ENCODE data around the gene ACTR1B.
"Not testable (repeated sequence)": the region's sequence is repeated elsewhere in the genome, so short reads cannot be mapped to it uniquely, and the experiment has no call there.

Gene ACTR1B

GRCh38 chr2:97663962-97664635, at the start of gene ACTR1B:
Gene ACTR1B (minus strand): TSS chr2:97664044. CDS start chr2:97663890, 154 bp downstream.
- ATAC-seq: peak; percentile 93
- TF ChIP-seq OSR1 (CRISPR knock-in tag; IDR thresholded peaks at IDR 0.05) (no peak), TOX (CRISPR knock-in tag; IDR thresholded peaks at IDR 0.05; ENCODE audit: borderline replicate concordance) (no peak), PPARA (CRISPR knock-in tag; IDR thresholded peaks at IDR 0.05; ENCODE audit: borderline replicate concordance) (no peak), ARNTL (CRISPR knock-in tag; IDR thresholded peaks at IDR 0.05; ENCODE audit: borderline replicate concordance, low read depth) (no peak), PATZ1 (CRISPR knock-in tag; IDR thresholded peaks at IDR 0.05; ENCODE audit: borderline replicate concordance) (no peak), SNAI2 (CRISPR knock-in tag; IDR thresholded peaks at IDR 0.05) (no peak), ISL1 (CRISPR knock-in tag; IDR thresholded peaks at IDR 0.05) (no peak), POU6F1 (CRISPR knock-in tag; IDR thresholded peaks at IDR 0.05; ENCODE audit: borderline replicate concordance, low read depth) (no peak), BACH2 (CRISPR knock-in tag; IDR thresholded peaks at IDR 0.05; ENCODE audit: borderline replicate concordance) (no peak), ZNF565 (CRISPR knock-in tag; conservative IDR thresholded peaks at IDR 0.05; ENCODE audit: low read depth) (no peak)
- TF ChIP-seq, protein P1, sequence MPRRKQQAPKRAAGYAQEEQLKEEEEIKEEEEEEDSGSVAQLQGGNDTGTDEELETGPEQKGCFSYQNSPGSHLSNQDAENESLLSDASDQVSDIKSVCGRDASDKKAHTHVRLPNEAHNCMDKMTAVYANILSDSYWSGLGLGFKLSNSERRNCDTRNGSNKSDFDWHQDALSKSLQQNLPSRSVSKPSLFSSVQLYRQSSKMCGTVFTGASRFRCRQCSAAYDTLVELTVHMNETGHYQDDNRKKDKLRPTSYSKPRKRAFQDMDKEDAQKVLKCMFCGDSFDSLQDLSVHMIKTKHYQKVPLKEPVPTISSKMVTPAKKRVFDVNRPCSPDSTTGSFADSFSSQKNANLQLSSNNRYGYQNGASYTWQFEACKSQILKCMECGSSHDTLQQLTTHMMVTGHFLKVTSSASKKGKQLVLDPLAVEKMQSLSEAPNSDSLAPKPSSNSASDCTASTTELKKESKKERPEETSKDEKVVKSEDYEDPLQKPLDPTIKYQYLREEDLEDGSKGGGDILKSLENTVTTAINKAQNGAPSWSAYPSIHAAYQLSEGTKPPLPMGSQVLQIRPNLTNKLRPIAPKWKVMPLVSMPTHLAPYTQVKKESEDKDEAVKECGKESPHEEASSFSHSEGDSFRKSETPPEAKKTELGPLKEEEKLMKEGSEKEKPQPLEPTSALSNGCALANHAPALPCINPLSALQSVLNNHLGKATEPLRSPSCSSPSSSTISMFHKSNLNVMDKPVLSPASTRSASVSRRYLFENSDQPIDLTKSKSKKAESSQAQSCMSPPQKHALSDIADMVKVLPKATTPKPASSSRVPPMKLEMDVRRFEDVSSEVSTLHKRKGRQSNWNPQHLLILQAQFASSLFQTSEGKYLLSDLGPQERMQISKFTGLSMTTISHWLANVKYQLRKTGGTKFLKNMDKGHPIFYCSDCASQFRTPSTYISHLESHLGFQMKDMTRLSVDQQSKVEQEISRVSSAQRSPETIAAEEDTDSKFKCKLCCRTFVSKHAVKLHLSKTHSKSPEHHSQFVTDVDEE (CRISPR knock-in tag; IDR thresholded peaks at IDR 0.05): no peak

DNA sequence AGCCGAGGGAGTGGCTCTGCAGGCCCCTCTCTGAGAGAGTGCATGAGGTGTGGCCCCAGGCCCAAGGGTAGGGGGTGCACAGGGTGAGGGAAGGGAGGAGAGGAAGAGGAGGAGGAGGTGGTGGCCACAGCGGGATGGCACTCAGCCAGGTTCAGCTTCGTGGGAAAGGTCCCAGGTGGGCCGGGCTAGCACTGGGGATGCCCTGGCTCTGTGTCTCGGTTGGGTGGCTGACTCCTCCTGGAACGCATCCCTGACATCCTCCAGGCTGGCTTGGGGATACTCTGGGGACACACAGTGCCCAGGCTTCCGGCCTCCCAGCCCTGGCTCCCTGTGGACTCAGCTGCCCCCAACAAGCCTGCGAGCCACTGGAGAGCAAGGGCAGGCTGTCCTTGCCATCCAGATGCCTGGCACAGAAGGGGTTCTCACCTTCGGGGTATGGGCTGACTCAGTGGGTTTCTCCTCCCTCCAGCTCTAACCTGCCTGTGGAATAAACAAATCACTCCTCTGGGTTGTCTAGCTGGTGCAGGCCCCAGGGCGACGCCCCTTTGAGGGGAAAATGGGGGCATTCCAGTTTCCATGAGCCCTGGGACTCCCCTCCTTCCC, 49.0 kb upstream of the ACTR1B start:
- ATAC-seq: no peak
- TF ChIP-seq, protein P2, sequence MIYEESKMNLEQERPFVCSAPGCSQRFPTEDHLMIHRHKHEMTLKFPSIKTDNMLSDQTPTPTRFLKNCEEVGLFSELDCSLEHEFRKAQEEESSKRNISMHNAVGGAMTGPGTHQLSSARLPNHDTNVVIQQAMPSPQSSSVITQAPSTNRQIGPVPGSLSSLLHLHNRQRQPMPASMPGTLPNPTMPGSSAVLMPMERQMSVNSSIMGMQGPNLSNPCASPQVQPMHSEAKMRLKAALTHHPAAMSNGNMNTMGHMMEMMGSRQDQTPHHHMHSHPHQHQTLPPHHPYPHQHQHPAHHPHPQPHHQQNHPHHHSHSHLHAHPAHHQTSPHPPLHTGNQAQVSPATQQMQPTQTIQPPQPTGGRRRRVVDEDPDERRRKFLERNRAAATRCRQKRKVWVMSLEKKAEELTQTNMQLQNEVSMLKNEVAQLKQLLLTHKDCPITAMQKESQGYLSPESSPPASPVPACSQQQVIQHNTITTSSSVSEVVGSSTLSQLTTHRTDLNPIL (CRISPR knock-in tag; IDR thresholded peaks at IDR 0.05; ENCODE audit: low read depth): no peak
- TF ChIP-seq CSDC2 (CRISPR knock-in tag; IDR thresholded peaks at IDR 0.05): no peak
- no peak for TF ChIP-seq RARB (CRISPR knock-in tag; IDR thresholded peaks at IDR 0.05)
- TF ChIP-seq PPARA (CRISPR knock-in tag; IDR thresholded peaks at IDR 0.05; ENCODE audit: borderline replicate concordance): no peak
- TF ChIP-seq POU6F1 (CRISPR knock-in tag; IDR thresholded peaks at IDR 0.05; ENCODE audit: borderline replicate concordance, low read depth): no peak
- no peak for TF ChIP-seq OSR1 (CRISPR knock-in tag; IDR thresholded peaks at IDR 0.05)
- no peak for TF ChIP-seq TCF4 (CRISPR knock-in tag; IDR thresholded peaks at IDR 0.05; ENCODE audit: borderline replicate concordance)
- no peak for TF ChIP-seq ZNF565 (CRISPR knock-in tag; conservative IDR thresholded peaks at IDR 0.05; ENCODE audit: low read depth)

GRCh38 chr2:97712175-97712574, 48.3 kb upstream of the ACTR1B start:
- not testable (repeated sequence) for ATAC-seq

DNA sequence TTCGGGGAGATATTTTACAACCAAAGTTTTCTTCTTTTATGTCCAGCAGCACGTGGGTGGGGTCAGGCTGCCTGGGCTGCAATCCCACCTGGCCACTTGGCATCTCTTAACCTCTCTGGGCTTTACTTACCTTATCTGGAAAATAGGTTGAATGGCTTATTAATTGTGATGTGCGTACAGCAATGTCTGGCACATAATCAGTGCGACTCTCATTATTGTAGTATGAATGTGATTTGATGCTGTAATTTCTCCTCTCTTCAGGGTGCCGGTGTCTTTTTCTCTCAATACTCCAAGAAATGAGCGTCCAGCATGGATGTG, 47.5 kb upstream of the ACTR1B start:
- ATAC-seq: no peak
- TF ChIP-seq POU6F1 (CRISPR knock-in tag; IDR thresholded peaks at IDR 0.05; ENCODE audit: borderline replicate concordance, low read depth): no peak
- TF ChIP-seq, protein P3, sequence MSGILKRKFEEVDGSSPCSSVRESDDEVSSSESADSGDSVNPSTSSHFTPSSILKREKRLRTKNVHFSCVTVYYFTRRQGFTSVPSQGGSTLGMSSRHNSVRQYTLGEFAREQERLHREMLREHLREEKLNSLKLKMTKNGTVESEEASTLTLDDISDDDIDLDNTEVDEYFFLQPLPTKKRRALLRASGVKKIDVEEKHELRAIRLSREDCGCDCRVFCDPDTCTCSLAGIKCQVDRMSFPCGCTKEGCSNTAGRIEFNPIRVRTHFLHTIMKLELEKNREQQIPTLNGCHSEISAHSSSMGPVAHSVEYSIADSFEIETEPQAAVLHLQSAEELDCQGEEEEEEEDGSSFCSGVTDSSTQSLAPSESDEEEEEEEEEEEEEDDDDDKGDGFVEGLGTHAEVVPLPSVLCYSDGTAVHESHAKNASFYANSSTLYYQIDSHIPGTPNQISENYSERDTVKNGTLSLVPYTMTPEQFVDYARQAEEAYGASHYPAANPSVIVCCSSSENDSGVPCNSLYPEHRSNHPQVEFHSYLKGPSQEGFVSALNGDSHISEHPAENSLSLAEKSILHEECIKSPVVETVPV (CRISPR knock-in tag; IDR thresholded peaks at IDR 0.05): no peak
- no peak for TF ChIP-seq OSR1 (CRISPR knock-in tag; IDR thresholded peaks at IDR 0.05)
- no peak for TF ChIP-seq BACH2 (CRISPR knock-in tag; IDR thresholded peaks at IDR 0.05; ENCODE audit: borderline replicate concordance)
- TF ChIP-seq RARB (CRISPR knock-in tag; IDR thresholded peaks at IDR 0.05): no peak
- no peak for TF ChIP-seq ZNF565 (CRISPR knock-in tag; conservative IDR thresholded peaks at IDR 0.05; ENCODE audit: low read depth)
- no peak for TF ChIP-seq CSDC2 (CRISPR knock-in tag; IDR thresholded peaks at IDR 0.05)
- TF ChIP-seq, protein P2 (CRISPR knock-in tag; IDR thresholded peaks at IDR 0.05; ENCODE audit: low read depth): no peak
- no peak for TF ChIP-seq TCF4 (CRISPR knock-in tag; IDR thresholded peaks at IDR 0.05; ENCODE audit: borderline replicate concordance)
- TF ChIP-seq ZNF8 (CRISPR knock-in tag; IDR thresholded peaks at IDR 0.05): no peak
- no peak for TF ChIP-seq SNAI2 (CRISPR knock-in tag; IDR thresholded peaks at IDR 0.05)
- TF ChIP-seq GLIS3 (CRISPR knock-in tag; IDR thresholded peaks at IDR 0.05): no peak
- no peak for TF ChIP-seq ZFP30 (CRISPR knock-in tag; IDR thresholded peaks at IDR 0.05)
